Mononuclear cell (primary cell): Measurements from ENCODE around the gene LRFN3. TPM values are rescaled to one million over a fixed set of nuclear protein-coding genes. Genes with fewer than 3 reads are reported as not detected.
"Not testable (repeated sequence)": the region's sequence is repeated elsewhere in the genome, so short reads cannot be mapped to it uniquely, and the experiment has no call there.

Experiments
- H3K27me3 ChIP-seq: 2 replicates; pipeline ENCODE4 v1.6.0; 2011; ENCODE audit warnings: low read length, control low read depth; ENCODE audit not compliant: insufficient read depth
- H3K4me1 ChIP-seq: 2 replicates; pipeline ENCODE4 v1.5.1; 2011; ENCODE audit warnings: mild to moderate bottlenecking, low read length, control low read depth; ENCODE audit not compliant: insufficient read depth
- H3K4me3 ChIP-seq: 2 replicates; pipeline ENCODE4 v1.5.1; 2011; ENCODE audit warnings: mild to moderate bottlenecking, low read length, moderate library complexity
- H3K9me3 ChIP-seq: 2 replicates; pipeline ENCODE4 v1.5.1; 2011; ENCODE audit warnings: low read depth, mild to moderate bottlenecking, control low read depth, low read length
- total RNA-seq: library from RNA; depleted of rRNA; stranded (reverse); fragments of >200 nt; gene quantifications from one replicate; pipeline ENCODE4 v1.2.3, GENCODE V29; 2012

The LRFN3 gene
- total RNA-seq, 1 donor, result 1.3 TPM

DNA sequence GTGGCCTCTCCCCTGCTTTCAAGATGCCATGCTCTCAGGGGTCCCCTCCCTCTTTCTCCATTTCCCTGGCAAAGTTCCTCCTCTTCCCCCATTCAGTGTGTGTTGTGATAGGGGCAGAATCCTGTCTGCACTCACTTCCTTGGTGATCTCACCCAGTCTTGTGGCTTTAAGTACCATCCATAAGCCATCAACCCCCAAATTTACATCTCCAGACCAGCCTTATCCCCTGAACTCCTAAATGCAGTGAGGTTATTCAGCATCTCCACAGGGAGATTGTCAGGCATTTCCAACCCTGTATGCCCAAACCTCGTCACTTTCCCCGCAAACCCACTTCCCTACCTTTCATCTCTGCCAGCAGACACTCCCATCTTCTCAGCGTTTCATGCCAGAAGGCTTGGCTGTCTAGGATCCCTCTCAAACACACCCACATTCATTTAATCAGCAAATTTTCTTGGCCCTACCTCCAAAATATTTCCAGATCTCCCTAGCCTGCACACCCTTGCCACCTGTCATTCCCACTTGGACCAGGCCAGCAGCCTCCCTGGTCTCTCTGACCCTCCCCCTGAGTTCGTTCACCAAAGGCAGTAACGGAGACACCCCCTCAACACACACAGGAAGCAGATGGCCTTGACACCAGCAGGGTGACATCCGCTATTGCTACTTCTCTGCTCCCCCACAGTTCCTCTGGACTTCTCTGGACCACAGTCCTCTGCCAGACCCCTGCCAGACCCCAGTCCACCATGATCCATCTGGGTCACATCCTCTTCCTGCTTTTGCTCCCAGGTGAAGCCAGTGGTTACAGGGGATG is 34.1 kb upstream of the LRFN3 start, which contains the start of gene HCST:
Gene HCST, plus strand, starts transcription at position 676 of the 808 bp plus-strand sequence. Its CDS starts 65 bp downstream, at position 741.
- Histone ChIP-seq H3K27me3 (no peaks in the 10 kb centered on the region), H3K9me3 (no peaks in the 10 kb centered on the region), H3K4me3 (peak within 1 kb of the TSS; percentile 98), H3K4me1 (peaks cover 83% of the 10 kb centered on the region)

DNA sequence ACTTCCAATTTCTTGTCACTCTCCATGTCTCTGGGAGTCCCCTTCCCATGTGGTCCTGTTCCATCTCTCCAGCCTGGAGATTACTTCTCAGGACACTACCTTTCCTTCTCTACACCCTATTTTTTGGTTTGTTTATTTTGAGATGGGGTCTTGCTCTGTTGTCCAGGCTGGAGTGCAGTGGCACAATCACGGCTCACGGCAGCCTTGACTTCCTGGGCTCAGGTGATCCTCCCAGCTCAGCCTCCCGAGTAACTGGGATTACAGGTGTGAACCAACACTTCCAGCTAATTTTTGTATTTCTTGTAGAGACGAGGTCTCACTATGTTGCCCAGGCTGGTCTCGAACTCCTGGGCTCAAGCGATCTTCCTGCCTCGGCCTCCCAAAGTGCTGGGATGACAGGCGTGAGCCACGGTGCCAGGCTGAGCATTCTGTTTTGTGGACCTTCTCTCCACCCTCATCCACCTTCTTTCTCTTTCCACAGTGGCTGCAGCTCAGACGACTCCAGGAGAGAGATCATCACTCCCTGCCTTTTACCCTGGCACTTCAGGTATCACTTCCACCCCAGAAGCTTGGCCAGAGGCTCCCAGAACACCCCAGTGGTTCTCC is 33.2 kb upstream of the LRFN3 start:
- peaks cover 80% of the 10 kb centered on the region for H3K4me1 ChIP-seq

DNA sequence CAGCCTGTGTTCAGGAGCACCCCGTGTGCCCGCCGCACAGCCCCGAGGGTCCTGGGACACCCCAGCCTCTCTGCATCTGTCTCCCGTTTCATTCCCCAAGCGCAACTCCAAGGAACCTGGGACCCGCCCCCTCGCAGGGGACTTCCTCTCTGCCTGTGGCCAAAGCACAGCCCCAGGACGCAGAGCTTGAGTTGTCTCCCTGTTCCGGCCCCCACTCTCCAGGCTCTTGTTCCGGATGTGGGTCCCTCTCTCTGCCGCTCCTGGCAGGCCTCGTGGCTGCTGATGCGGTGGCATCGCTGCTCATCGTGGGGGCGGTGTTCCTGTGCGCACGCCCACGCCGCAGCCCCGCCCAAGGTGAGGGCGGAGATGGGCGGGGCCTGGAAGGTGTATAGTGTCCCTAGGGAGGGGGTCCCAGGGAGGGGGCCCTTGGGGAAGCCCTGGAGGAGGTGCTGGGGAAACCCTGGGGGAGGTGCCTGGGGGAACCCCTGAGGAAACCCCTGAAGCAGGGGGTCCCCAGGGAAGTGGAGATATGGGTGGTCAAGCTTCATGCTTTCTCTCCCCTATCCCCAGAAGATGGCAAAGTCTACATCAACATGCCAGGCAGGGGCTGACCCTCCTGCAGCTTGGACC is 32.5 kb upstream of the LRFN3 start:
- Histone ChIP-seq H3K4me3 (peak overlapping the region; percentile 98), H3K4me1 (peaks cover 79% of the 10 kb centered on the region), H3K27me3 (no peaks in the 10 kb centered on the region), H3K9me3 (no peaks in the 10 kb centered on the region)

More for the DNA sequence above, 33.2 kb upstream of the LRFN3 start:
- Histone ChIP-seq H3K27me3 (no peaks in the 10 kb centered on the region), H3K4me3 (peak overlapping the region; percentile 98), H3K9me3 (no peaks in the 10 kb centered on the region)

DNA sequence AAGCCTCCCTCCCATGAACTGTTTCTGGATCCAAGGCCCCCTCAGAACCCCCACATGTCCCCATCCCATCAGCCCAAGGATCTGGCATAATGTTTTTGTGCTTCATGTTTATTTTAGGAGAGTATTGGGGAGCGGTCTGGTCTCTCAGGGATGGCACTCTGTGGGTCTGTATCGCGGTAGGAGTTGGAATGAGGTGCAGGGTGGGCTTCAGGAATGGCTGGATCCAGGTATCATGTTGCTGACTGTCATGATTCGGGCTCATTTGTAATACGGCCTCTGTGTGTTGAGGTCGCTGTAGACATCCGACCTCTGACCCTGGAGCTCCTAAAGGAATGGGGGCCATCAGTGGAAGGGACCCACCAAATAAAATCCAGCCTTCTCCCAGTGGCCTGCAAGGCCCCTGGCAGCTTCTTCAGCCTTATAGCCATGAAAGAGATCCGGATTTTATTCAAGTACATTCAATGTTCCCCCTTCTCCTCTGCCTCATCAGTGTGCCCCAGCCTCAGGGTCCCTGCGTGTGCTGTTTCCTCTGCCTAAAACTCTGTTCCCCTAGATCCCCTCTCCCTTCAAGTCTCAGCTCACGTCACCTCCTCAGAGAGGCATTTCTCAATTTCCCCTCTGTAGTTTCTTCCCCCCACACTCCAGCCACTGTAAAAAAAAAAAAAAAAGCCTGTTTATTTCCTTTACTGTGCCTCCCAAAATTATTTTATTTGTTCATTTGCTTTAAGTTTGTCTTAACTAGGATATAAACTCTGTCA is 31.7 kb upstream of the LRFN3 start:
- peak overlapping the region; percentile 19 for H3K4me3 ChIP-seq
- no peaks in the 10 kb centered on the region for H3K9me3 ChIP-seq
- peaks cover 84% of the 10 kb centered on the region for H3K4me1 ChIP-seq
- no peaks in the 10 kb centered on the region for H3K27me3 ChIP-seq

DNA sequence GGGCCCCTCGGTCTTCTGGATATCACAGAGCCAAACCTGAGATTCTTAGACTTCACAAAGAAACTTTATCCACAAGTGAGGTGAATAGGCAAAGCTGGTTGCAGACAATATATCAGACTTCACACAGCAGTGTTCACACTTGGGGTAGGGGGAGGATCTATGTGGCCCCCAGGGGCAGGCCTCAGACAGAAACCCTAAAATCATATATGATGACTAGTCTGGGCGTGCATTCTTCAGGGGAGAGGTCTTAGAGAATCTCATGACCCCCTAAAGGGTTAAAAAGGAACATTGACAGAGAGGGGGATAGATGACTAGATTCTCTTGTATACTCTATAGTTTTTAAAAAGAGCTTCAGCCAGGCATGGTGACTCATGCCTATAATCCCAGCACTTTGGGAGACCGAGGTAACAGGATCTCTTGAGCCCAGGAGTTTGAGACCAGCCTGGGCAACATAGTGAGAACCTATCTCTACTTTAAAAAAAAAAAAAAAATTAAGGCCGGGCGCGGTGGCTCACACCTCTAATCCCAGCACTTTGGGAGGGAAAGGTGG is 30.9 kb upstream of the LRFN3 start:
- H3K27me3 ChIP-seq, result no peaks in the 10 kb centered on the region

DNA sequence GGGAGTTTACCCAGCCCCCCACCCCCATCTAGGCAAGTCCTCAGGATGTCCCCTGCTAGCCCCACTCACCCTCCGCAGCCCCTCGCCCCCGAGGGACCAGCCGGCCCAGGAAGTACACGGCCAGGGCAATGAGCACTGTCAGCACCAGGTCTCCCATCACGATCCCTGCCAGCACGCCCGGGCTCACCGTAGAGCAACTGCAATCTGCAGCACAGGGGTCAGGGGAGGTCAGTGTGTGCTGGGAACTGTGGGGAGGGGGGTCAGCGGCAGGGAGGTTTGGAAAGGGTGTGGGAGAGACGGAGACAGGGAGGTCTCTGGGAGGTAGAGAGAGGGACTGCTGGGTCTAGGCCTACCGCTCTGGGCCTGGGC is 28.8 kb upstream of the LRFN3 start:
- Histone ChIP-seq H3K9me3 (no peaks in the 10 kb centered on the region), H3K27me3 (no peaks in the 10 kb centered on the region), H3K4me1 (peaks cover 95% of the 10 kb centered on the region), H3K4me3 (peak overlapping the region; percentile 78)

More for the DNA sequence above, 30.9 kb upstream of the LRFN3 start:
- H3K4me3 ChIP-seq, result peak overlapping the region; percentile 19
- no peaks in the 10 kb centered on the region for H3K9me3 ChIP-seq
- H3K4me1 ChIP-seq, result peaks cover 92% of the 10 kb centered on the region

DNA sequence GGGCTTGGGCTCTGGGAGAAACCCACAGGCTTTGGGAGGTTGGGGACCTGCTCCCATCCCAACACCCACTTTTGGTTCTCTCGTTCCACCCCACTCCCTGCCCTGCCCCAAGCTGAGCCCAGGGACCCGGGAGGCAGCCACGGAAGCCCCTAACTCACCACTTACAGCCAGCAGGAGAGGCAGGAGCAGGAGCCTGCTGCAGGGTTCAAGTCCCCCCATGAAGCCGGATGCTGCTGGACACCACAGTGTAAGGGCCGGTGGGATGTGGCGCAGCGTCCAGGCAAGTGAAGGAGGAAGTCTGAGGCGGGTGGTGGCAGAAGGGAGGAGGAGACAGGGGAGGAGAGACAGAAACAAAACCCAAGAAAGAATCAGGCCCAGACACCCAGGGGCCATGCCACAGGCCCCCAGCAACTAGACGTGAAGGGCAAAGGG is 28.1 kb upstream of the LRFN3 start, which contains the start of gene TYROBP:
Gene TYROBP, minus strand, starts transcription at position 286 of the 432 bp plus-strand sequence. Its CDS starts 67 bp downstream, at position 219.
- Histone ChIP-seq H3K27me3 (no peaks in the 10 kb centered on the region), H3K9me3 (no peaks in the 10 kb centered on the region), H3K4me3 (peak within 1 kb of the TSS; percentile 78), H3K4me1 (peaks cover 95% of the 10 kb centered on the region)

DNA sequence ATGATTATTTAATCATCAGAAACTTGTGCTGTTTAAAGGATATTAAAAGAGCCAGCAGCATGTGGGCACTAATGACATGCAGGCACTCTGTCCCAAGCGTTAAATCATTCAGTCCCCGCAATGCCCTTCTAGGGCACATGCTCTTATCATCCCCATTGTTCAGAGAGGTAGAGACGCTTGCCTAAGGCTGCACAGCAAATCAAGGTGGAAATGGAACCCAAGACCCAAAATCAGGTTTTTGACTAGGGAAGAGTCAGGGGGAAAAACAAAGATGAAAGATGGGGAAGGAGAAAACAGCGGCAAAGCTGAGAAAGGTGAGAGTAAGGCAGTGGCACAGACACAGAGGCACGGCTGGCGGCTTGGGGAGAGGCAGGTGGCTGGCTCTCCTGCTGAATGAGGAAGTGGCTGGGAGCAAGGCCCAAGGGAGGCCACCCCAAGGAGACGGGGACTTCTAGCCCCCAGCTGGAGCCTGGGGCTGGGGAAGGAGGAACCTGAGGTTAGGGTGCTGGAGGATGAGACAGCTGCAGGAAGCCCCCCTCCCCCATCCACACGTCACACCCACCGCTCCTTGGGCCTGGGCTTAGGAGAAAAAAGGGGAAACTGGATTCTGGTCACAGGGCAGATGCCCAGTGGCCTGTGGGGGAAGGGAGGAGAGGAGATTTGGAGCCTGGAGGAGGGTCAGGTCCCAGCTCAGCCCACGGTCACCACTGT is 27.0 kb upstream of the LRFN3 start:
- no peaks in the 10 kb centered on the region for H3K27me3 ChIP-seq
- H3K4me1 ChIP-seq, result peaks cover 95% of the 10 kb centered on the region
- H3K4me3 ChIP-seq, result peak overlapping the region; percentile 78
- no peaks in the 10 kb centered on the region for H3K9me3 ChIP-seq

DNA sequence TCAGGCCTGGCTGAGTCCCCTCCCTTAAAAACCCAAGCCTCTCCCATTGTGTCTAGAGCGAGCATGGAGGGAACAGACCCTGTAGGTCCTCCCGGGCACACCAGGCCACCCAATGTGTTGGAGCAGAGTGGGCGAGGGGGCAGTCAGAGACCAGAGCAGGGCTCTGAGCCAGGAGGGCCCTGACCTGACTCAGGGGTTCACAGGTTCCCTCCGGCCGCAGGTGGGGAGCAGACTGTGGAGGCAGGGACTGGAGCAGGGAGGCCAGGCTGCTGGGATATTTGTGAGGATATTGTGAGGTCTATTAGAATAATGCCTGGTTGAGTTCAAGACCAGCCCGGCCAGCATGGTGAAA is 26.5 kb upstream of the LRFN3 start:
- Histone ChIP-seq H3K27me3 (no peaks in the 10 kb centered on the region), H3K4me1 (peaks cover 95% of the 10 kb centered on the region), H3K9me3 (no peaks in the 10 kb centered on the region), H3K4me3 (no peak overlapping the region)

DNA sequence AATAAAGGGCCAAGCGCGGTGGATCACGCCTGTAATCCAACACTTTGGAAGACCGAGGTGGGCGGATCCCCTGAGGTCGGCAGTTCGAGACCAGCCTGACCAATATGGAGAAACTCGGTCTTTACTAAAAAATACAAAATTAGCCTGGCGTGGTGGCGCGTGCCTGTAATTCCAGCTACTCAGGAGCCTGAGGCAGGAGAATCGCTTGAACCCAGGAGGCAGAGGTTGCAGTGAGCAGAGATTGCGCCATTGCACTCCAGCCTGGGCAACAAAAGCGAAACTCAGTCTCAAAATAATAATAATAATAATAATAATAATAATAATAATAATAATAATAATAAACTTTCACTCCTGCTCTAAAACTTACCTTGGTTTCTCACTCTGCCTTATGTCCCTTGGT is 25.8 kb upstream of the LRFN3 start:
- H3K4me3 ChIP-seq, H3K27me3 ChIP-seq, H3K9me3 ChIP-seq: not testable (repeated sequence)
- peaks cover 95% of the 10 kb centered on the region for H3K4me1 ChIP-seq

DNA sequence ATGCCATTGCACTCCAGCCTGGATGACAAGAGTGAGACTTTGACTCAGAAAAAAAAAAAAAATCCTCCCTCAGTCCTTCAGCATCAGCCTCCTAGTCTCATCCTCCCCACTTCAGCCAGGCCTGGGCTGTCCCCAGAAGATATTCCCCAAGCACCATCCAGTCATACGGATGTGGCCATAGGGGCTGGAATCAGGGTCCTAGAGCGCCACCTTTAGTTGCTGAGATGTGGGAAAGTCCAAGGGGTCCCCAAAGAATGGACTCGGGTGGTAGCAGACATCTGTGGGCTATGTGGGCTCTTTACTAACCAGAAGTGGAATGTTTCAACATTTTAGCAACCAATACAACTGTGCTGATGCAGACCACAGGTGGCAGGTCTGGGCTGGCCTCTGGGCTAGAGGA is 25.0 kb upstream of the LRFN3 start:
- no peaks in the 10 kb centered on the region for H3K9me3 ChIP-seq
- H3K4me3 ChIP-seq, result no peak overlapping the region
- H3K27me3 ChIP-seq, result no peaks in the 10 kb centered on the region
- peaks cover 94% of the 10 kb centered on the region for H3K4me1 ChIP-seq

DNA sequence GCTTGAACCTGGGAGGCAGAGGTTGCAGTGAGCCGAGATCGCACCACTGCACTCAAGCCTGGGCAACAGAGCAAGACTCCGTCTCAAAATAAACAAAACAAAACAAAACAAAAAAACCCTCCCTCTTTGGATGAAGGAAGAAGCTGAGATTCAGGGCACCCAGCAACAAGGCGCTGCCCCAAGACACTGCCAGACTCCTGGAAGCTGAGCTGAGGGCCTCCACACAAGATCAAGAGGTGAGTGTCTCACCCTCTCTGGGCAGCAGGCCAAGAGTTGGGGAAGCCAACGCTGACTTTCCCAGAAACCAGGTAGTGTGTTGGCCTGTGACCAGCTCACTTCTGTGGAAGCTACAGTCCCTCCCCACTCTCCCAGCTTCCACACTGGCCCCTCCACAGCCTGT is 24.4 kb upstream of the LRFN3 start:
- Histone ChIP-seq H3K9me3 (no peaks in the 10 kb centered on the region), H3K4me1 (peaks cover 88% of the 10 kb centered on the region), H3K4me3 (no peak overlapping the region), H3K27me3 (no peaks in the 10 kb centered on the region)

DNA sequence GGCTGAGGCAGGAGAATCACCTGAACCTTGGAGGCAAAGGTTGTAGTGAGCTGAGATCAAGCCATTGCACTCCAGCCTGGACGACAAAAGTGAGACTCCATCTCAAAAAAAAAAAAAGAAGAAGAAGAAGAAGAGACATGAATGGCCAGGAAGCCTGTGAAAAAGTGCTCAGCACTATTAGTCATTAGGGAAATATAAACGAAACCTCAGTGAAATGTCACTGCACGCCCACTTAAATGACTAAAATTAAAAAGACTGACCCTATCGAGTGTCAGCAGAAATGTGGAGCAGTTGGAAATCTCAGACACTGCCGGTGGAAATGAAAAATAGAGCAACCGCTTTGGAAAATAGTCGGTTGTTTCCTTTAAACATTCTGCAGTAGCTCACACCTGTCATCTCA is 22.6 kb upstream of the LRFN3 start:
- peaks cover 73% of the 10 kb centered on the region for H3K4me1 ChIP-seq

DNA sequence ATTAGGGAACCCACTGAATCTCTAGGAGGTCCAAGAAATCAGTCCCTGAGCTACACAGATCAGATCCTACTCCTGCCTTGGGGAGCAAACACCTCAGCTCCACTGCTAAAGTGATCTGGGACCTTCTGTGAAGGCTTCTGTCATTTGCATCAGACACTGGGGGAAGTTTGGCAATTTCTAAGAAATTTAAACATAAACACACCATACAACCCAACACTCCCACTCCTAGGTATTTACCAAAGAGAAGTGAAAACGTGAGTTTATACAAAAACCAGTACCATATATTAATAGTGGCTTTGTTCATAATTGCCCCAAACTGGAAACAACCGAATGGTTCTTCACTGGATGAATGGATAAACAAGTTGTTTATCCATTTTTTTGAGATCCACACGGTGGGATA is 20.7 kb upstream of the LRFN3 start:
- no peak overlapping the region for H3K4me3 ChIP-seq
- no peaks in the 10 kb centered on the region for H3K9me3 ChIP-seq
- H3K4me1 ChIP-seq, result peaks cover 55% of the 10 kb centered on the region
- H3K27me3 ChIP-seq, result no peaks in the 10 kb centered on the region

More for the DNA sequence above, 22.6 kb upstream of the LRFN3 start:
- no peaks in the 10 kb centered on the region for H3K9me3 ChIP-seq
- no peaks in the 10 kb centered on the region for H3K27me3 ChIP-seq
- no peak overlapping the region for H3K4me3 ChIP-seq
